Left lung (tissue), 10 donors: ENCODE data around the gene EVPL. TPM values are rescaled to one million over a fixed set of nuclear protein-coding genes. Genes with fewer than 3 reads are reported as not detected.
A peak's percentile ranks its signal among the peaks of the same experiment; 100 is the strongest.

ENCODE experiments used
- ATAC-seq: fragments of 200-7000 bp; cut with Tn5 transposase; one replicate; pipeline ENCODE4 v1.9.1; 2020; ENCODE audit warnings: moderate library complexity
- DNase-seq, 4 donors: peaks; one replicate each; pipeline ENCODE4 v3.0.0-alpha.2; 2013 to 2020
- H3K27ac ChIP-seq, 2 donors: fragments of 200-600 bp; sonication (generic) in 1 of 2; one replicate each; pipeline versions ENCODE4 v1.5.0 to v1.8.0; 2020 to 2021
- H3K27me3 ChIP-seq, 2 donors: fragments of 200-600 bp; sonication (generic) in 1 of 2; one replicate each; pipeline versions ENCODE4 v1.5.0 to v1.8.0; 2020 to 2021
- H3K36me3 ChIP-seq, 2 donors: fragments of 200-600 bp; sonication (generic) in 1 of 2; one replicate each; pipeline versions ENCODE4 v1.5.0 to v1.8.0; 2020 to 2021
- H3K4me1 ChIP-seq, 2 donors: fragments of 200-600 bp; one replicate each; pipeline ENCODE4 v1.8.0; 2021
- H3K4me3 ChIP-seq, 2 donors: fragments of 200-600 bp; sonication (generic) in 1 of 2; one replicate each; pipeline versions ENCODE4 v1.5.0 to v1.8.0; 2020 to 2021; ENCODE audit warnings: mild to moderate bottlenecking in 1 of 2
- H3K9me3 ChIP-seq, 2 donors: fragments of 200-600 bp; sonication (generic) in 1 of 2; one replicate each; pipeline versions ENCODE4 v1.5.0 to v1.8.0; 2020 to 2021
- CTCF ChIP-seq, 2 donors: fragments of 200-600 bp; sonication (generic) in 1 of 2; IDR thresholded peaks; one replicate each; pipeline versions ENCODE4 v1.5.0 to v1.8.0; 2021; ENCODE audit warnings: antibody characterized with exemption in 2 of 2
- intact Hi-C, 2 donors: fragments of 100-400 bp; cut with DNase I; formaldehyde crosslinking; loops; one replicate each; pipeline versions ENCODE4 v1.11.2 to v1.14.2; 2022
- polyA plus RNA-seq, 6 donors: library from polyadenylated mRNA; unstranded; fragments of 120-200 nt; gene quantifications; one replicate each; pipeline ENCODE4 v1.2.1, GENCODE V29; 2013; ENCODE audit not compliant: insufficient read length in 6 of 6
- total RNA-seq, 2 donors: library from RNA; stranded (reverse); fragmentation: NEBNext Ultra II Directional; extraction: Animal tissue kit (Norgen Biotek cat#: 25700); gene quantifications; one replicate each; pipeline ENCODE4 v1.2.1, GENCODE V29; 2021
- donor health status: DM: no; HTN: yes; CAD: no.
- donor health status: DM: no; HTN: no; CAD: no.

The EVPL gene
- total and polyA plus RNA-seq, 8 donors: 23.3 to 53.1 (median 43.9) TPM

DNA sequence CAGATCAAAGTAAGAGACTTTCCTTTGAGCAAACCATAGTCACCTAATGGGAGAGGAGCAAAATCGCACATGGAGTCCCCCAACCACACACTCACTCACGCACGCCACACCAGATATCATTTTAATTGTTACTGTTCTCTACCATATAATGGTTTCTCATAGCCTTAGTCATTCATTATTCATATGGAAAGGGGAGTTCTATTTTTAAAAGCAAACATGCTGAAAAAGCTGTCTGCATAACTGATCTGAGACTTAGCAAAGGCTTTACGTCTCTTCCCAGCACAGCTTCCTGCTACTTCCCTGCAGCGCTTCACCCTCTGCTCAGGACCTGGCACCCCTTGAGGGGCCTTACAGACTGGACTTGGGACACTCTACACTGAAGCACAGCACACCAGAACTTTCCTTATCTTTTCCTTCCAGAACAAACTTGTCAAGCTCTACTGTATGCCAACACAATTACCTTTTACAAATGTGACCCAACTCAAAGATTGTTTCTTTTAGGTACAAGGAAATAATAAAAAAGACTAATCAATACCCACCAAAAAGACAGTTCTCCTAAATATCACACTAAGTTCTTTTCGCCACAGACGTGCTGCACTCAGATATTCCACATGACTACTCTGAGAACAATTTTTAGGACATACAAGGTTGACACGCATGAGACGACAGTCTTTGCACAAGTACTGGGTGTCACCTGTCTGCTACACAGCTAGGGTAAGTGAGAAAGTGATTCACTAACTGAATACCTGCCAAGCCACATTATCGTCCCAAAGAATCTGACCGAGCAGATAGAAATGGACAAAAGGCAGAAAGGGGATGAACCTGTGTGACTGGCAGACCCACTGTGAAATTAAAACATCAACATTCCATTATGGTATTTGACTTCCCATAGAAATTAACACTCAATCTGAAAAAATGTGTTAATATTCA, 23.7 kb upstream of the EVPL start:
- H3K36me3 ChIP-seq: peaks cover 0 to 99% of the 10 kb centered on the region in 2 donors
- peaks cover 4 to 20% of the 10 kb centered on the region in 2 donors for H3K4me1 ChIP-seq
- H3K27ac ChIP-seq: peak overlapping the region; percentile 46 to 69
- no peaks in the 10 kb centered on the region for H3K27me3 ChIP-seq
- DNase-seq (peak in 1 of 4 donors; percentile 39), ATAC-seq (peak; percentile 57)
- H3K4me3 ChIP-seq: no peak overlapping the region
- intact Hi-C loops: no loop called here
- H3K9me3 ChIP-seq: no peaks in the 10 kb centered on the region
- no peak for TF ChIP-seq CTCF (IDR thresholded peaks at IDR 0.05)

GRCh38 chr17:76049836-76050537, 22.9 kb upstream of the EVPL start:
- TF ChIP-seq CTCF (IDR thresholded peaks at IDR 0.05): no peak
- peaks cover 0 to 99% of the 10 kb centered on the region in 2 donors for H3K36me3 ChIP-seq
- DNase-seq: no peak
- H3K9me3 ChIP-seq: no peaks in the 10 kb centered on the region
- intact Hi-C loops: no loop called here
- no peaks in the 10 kb centered on the region for H3K27me3 ChIP-seq
- H3K4me1 ChIP-seq: peaks cover 4 to 20% of the 10 kb centered on the region in 2 donors
- ATAC-seq: no peak
- peak overlapping the region; percentile 46 to 69 for H3K27ac ChIP-seq
- H3K4me3 ChIP-seq: no peak overlapping the region

- intact Hi-C loops: no loop called here
- H3K4me3 ChIP-seq: no peak overlapping the region
- no peaks in the 10 kb centered on the region for H3K27me3 ChIP-seq
- no peak overlapping the region for H3K27ac ChIP-seq
- H3K36me3 ChIP-seq: peaks cover 0 to 99% of the 10 kb centered on the region in 2 donors
- no peaks in the 10 kb centered on the region for H3K9me3 ChIP-seq
- no peak for TF ChIP-seq CTCF (IDR thresholded peaks at IDR 0.05)
- ATAC-seq (no peak), DNase-seq (no peak)
- peaks cover 4 to 13% of the 10 kb centered on the region in 2 donors for H3K4me1 ChIP-seq
Observed at GRCh38 chr17:76049239-76049638, 22.1 kb upstream of the EVPL start.

DNA sequence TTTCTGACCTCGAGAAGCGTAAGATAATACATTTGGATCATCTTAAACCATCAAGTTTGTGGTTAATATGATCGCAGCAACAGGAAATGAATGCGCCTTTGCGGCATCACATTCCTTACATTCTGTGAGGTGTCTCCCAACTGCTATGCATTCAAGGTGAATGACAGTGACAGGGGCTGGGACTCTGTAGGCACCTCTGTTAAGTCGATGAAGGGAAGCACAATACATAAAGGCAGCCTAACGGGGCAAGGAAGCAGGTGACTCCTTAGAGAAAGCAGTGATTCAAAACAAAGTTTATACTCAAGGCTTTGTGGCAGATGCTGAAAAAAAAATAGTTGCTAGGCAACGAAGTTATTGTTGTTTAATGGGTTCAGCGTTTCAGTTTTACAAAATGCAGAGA, 21.6 kb upstream of the EVPL start:
- no peak for TF ChIP-seq CTCF (IDR thresholded peaks at IDR 0.05)
- ATAC-seq (no peak), DNase-seq (no peak)
- intact Hi-C loops: no loop called here
- H3K4me1 ChIP-seq: peaks cover 4 to 13% of the 10 kb centered on the region in 2 donors
- H3K9me3 ChIP-seq: no peaks in the 10 kb centered on the region
- no peaks in the 10 kb centered on the region for H3K27me3 ChIP-seq
- H3K4me3 ChIP-seq: no peak overlapping the region
- H3K27ac ChIP-seq: no peak overlapping the region
- peaks cover 0 to 99% of the 10 kb centered on the region in 2 donors for H3K36me3 ChIP-seq

DNA sequence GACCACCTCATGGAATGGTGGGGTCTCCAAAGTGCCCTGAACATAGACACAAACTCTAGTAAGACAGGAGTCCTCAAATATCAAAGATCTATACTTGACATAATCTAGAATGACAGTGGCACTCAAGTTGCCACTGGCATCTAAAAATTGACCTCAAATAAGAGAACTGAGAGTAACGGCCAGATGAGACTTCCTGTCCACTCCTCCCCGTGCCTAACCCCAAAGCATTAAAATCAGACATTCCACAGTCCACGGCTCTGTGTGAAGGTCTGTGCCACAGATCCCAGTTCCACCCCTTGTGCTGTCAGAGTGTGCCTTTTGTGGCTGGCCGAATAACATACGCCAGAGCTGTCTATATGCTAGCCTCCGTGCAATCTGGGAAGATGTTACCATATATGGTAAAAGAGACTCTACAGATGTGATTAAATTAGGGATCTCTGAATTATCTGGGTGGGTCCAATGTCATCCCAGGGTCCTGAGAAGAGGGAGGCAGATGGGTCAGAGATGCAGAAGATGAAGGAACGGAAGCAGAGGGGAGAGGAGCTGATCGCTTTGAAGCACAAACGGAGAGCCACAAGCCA, 21.0 kb upstream of the EVPL start:
- no peak for TF ChIP-seq CTCF (IDR thresholded peaks at IDR 0.05)
- Histone ChIP-seq H3K36me3 (peaks cover 0 to 99% of the 10 kb centered on the region in 2 donors), H3K4me1 (peaks cover 4 to 13% of the 10 kb centered on the region in 2 donors), H3K27ac (no peak overlapping the region), H3K9me3 (no peaks in the 10 kb centered on the region), H3K27me3 (no peaks in the 10 kb centered on the region), H3K4me3 (no peak overlapping the region)
- DNase-seq (no peak), ATAC-seq (no peak)
- intact Hi-C loops: no loop called here
